BE2C (cell line): ENCODE measurements around the gene PITPNB. TPM values are rescaled to one million over a fixed set of nuclear protein-coding genes. Genes with fewer than 3 reads are reported as not detected.

Experiments
- DNase-seq: peaks from one replicate; pipeline ENCODE4 v3.0.0-alpha.2; 2020
- H3K27me3 ChIP-seq: fragments of 250-450 bp; sonication (Bioruptor Pico); 2 replicates; pipeline ENCODE4 v1.5.1; 2020; ENCODE audit warnings: mild to moderate bottlenecking
- H3K36me3 ChIP-seq: fragments of 250-450 bp; sonication (Bioruptor Pico); 2 replicates; pipeline ENCODE4 v1.5.1; 2020; ENCODE audit warnings: mild to moderate bottlenecking
- H3K4me1 ChIP-seq: fragments of 250-450 bp; sonication (Bioruptor Pico); 2 replicates; pipeline ENCODE4 v1.5.1; 2020
- H3K4me3 ChIP-seq: 2 replicates; pipeline ENCODE4 v1.5.1; 2011; ENCODE audit warnings: low read depth, low read length
- H3K9me3 ChIP-seq: fragments of 250-450 bp; sonication (Bioruptor Pico); 2 replicates; pipeline ENCODE4 v1.5.1; 2020
- CTCF ChIP-seq: IDR thresholded peaks from 2 replicates; pipeline ENCODE4 v1.5.1; 2012; ENCODE audit warnings: mild to moderate bottlenecking, low read depth, low read length
- polyA plus RNA-seq: library from polyadenylated mRNA; unstranded; fragments of >200 nt; gene quantifications from one replicate; pipeline ENCODE4 v1.2.1, GENCODE V29; 2012; ENCODE audit warnings: low read depth, missing spikeins; ENCODE audit not compliant: insufficient read length, insufficient read depth

Gene PITPNB
- 159 TPM for polyA plus RNA-seq

GRCh38 chr22:27919222-27919941 lies at the start of gene PITPNB:
Gene PITPNB (minus strand): TSS chr22:27919256. CDS start chr22:27919191, 65 bp downstream.
- Histone ChIP-seq H3K36me3 (peaks cover under 1% of the 10 kb centered on the region; the same call in 1 of the 2 replicates), H3K9me3 (no peaks in the 10 kb centered on the region), H3K4me1 (peaks cover 7% of the 10 kb centered on the region), H3K4me3 (peak within 1 kb of the TSS; percentile 90), H3K27me3 (no peaks in the 10 kb centered on the region)
- peak; percentile 99 for DNase-seq
- no peak for TF ChIP-seq CTCF

- Histone ChIP-seq H3K4me1 (peaks cover 11% of the 10 kb centered on the region), H3K9me3 (no peaks in the 10 kb centered on the region), H3K27me3 (no peaks in the 10 kb centered on the region), H3K4me3 (no peak overlapping the region), H3K36me3 (no peaks in the 10 kb centered on the region)
- TF ChIP-seq CTCF = no peak
- no peak for DNase-seq
Observed at GRCh38 chr22:27966168-27967064, 47.4 kb upstream of the PITPNB start.

DNA sequence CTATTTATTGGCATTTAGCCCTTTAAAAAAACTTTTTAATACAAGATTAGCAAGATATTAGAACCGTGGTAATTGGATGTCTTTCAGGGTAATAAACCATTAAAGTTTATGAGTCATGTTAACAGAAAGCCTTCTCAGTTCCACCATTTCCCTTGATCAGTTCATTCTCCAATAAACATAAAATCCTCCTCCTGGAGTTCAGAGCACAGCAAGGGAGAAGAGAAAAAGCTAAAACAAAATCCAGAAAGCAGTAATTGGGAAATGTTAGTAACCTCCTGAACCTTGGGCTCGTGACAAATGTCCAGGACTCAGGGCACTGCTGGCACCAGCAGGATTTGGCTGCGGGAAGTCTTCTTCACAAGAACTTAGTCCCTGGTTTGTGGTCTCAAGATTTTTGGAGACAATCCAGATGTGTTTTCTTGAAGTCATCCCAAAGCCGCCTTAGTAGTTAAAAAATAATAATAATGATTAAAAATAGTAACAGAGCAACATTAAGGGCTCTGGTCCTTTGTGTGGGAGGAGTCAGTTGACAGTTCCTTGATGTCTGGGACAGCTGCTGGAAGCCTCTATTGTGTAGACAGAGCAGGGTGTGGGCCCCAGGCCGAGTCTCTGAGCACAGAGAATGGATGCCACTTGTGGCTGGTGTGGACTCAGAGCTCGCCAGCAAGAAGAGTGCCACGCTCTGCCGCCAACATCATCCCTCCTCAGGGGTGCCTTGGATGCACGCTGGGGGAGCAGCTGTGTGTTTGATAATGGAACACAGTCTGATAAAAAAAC lies 43.4 kb upstream of the PITPNB start:
- no peak for TF ChIP-seq CTCF
- no peak for DNase-seq
- H3K27me3 ChIP-seq = no peaks in the 10 kb centered on the region
- H3K36me3 ChIP-seq = no peaks in the 10 kb centered on the region
- H3K4me3 ChIP-seq = no peak overlapping the region
- peaks cover 11% of the 10 kb centered on the region for H3K4me1 ChIP-seq
- no peaks in the 10 kb centered on the region for H3K9me3 ChIP-seq

DNA sequence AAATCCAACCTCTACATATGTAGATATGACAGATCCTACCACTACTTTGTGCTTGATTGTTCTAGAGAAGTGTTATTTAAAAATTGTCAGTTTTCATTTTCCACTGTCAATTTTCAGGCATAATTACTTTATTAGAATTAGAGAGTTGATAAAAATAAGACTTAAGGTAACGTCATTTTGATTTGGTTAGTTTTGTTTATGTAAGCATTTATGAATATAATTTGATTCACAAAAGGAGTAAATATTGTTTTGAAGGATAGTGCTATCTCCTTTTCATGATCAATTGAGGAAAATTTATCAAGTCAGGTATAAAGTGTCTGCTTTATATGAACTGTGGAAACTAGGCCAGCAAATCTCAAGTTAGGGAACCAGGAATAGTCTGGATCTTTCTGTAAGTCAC lies 42.6 kb upstream of the PITPNB start:
- TF ChIP-seq CTCF = no peak
- Histone ChIP-seq H3K27me3 (no peaks in the 10 kb centered on the region), H3K4me3 (no peak overlapping the region), H3K9me3 (no peaks in the 10 kb centered on the region), H3K36me3 (no peaks in the 10 kb centered on the region), H3K4me1 (peaks cover 11% of the 10 kb centered on the region)
- no peak for DNase-seq

- Histone ChIP-seq H3K9me3 (no peaks in the 10 kb centered on the region), H3K4me3 (no peak overlapping the region), H3K4me1 (peaks cover 11% of the 10 kb centered on the region), H3K36me3 (no peaks in the 10 kb centered on the region), H3K27me3 (no peaks in the 10 kb centered on the region)
- TF ChIP-seq CTCF = no peak
- no peak for DNase-seq
Observed at GRCh38 chr22:27961182-27961581, 42.1 kb upstream of the PITPNB start.
